Epithelial cell of proximal tubule (primary cell): ENCODE measurements around the gene KAT6B. TPM values are rescaled to one million over a fixed set of nuclear protein-coding genes. Genes with fewer than 3 reads are reported as not detected.
"Not testable (repeated sequence)": the region's sequence is repeated elsewhere in the genome, so short reads cannot be mapped to it uniquely, and the experiment has no call there.

Experiments
- DNase-seq: peaks from one replicate; pipeline ENCODE4 v3.0.0-alpha.2; 2011; ENCODE audit warnings: low read depth
- H3K4me3 ChIP-seq: 2 replicates; pipeline ENCODE4 v1.5.1; 2011; ENCODE audit warnings: low read depth, mild to moderate bottlenecking, low read length
- total RNA-seq: library from RNA; depleted of rRNA; stranded (reverse); fragments of >200 nt; gene quantifications from 2 replicates; pipeline ENCODE4 v1.2.3, GENCODE V29; 2015
- TF ChIP-seq, protein P1 (sequence below): conservative IDR thresholded peaks from 2 replicates; pipeline ENCODE4 v1.5.1; 2012; ENCODE audit warnings: low read depth, mild to moderate bottlenecking, low read length

Gene KAT6B
- total RNA-seq, 1 donor from 2014 or later = 10.1 TPM

DNA sequence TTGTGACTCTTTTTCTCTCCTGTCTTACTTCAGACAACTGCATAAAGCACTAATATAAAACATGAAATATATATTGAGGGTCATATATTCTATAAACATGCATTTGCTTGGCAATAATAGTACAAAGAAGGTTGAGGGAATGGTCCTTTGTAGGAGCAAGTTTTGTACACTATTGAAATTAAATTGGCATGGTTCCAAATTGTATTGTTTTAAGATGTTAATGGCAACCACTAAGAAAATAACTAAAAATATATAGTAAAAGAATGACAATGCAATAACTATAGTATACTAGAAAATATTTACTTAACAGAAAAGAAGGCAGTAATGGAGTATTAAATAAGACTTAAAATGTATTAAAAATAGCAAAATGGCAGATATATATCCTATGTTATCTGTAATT is 33.7 kb upstream of the KAT6B start:
- no peak overlapping the region for H3K4me3 ChIP-seq
- TF ChIP-seq, protein P1, sequence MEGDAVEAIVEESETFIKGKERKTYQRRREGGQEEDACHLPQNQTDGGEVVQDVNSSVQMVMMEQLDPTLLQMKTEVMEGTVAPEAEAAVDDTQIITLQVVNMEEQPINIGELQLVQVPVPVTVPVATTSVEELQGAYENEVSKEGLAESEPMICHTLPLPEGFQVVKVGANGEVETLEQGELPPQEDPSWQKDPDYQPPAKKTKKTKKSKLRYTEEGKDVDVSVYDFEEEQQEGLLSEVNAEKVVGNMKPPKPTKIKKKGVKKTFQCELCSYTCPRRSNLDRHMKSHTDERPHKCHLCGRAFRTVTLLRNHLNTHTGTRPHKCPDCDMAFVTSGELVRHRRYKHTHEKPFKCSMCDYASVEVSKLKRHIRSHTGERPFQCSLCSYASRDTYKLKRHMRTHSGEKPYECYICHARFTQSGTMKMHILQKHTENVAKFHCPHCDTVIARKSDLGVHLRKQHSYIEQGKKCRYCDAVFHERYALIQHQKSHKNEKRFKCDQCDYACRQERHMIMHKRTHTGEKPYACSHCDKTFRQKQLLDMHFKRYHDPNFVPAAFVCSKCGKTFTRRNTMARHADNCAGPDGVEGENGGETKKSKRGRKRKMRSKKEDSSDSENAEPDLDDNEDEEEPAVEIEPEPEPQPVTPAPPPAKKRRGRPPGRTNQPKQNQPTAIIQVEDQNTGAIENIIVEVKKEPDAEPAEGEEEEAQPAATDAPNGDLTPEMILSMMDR = no peak
- no peak for DNase-seq

DNA sequence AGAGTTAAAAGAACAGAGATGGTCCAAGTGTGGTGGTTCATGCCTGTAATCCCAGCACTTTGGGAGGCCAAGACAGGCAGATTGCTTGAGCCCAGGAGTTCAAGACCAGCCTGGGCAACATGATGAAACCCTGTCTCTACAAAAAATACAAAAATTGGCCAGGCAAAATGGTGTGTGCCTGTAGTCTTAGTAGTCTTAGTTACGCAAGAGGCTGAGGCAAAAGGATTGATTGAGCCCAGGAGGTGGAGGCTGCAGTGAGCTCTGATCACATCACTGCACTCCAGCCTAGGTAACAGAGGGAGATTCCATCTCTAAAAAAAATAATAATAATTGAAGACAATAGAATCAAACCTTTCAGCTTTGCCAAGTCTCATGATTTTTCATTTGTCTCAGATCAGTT is 33.2 kb upstream of the KAT6B start:
- H3K4me3 ChIP-seq = not testable (repeated sequence)

DNA sequence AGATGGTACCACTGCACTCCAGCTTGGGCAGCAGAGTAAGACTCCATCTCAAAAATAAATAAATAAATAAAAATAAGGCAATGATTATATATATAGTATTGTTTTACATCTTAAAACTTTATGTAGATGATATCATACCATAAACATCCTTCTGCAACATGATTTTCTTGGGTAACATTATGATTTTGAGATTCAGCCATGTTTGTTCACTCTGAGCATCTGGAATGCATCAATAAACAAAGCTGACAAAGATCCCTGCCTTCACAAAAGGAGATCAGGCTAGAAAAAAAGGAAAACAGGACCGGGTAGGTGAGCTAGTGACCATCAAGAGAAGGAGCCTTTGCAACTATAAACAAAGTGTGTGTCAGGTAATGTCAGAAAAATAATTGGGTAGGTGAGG is 31.9 kb upstream of the KAT6B start:
- TF ChIP-seq, protein P1 = no peak
- H3K4me3 ChIP-seq = no peak overlapping the region
- no peak for DNase-seq

More for the DNA sequence above, 33.2 kb upstream of the KAT6B start:
- not testable (repeated sequence) for DNase-seq

DNA sequence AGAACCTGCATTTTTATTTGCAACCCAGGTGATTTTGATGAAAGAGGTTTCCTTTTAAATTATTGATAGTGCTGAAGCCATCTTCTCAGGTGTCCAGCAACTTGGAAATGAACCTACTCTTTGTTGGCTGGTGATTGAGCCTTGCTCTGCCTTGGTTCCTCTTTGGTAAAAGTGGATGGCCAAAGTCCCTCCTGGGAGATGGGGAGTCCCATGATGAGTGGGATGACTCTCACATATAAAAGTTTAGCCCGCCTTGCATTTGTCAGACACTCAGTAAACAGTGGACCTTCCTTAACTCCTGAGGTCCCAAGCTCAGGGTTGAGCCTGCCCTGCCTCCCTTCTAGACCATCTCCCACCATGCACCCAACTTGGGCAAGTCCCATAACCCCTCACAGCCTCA is 28.9 kb upstream of the KAT6B start:
- no peak for DNase-seq
- no peak overlapping the region for H3K4me3 ChIP-seq
- TF ChIP-seq, protein P1 = no peak

DNA sequence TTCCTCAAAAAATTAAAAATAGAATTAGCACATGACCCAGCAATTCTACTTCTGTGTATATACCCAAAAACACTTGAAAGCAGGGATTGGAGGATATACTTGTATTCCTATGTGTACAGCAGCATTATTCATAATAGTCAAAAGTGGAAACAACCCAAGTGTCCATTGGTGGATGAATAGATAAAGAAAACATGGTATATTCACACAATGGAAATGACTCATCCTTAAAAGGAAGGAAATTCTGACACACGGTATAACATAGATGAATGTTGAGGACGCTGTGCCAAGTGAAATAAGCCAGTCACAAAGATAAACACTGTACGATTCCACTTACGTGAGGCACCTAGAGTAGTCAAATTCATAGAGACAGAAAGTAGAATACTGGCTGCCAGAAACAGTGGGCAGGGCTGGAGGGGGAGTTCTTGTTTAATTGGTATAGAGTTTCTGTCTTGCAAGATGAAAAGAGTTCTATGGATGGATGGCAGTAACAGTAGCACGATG is 26.6 kb upstream of the KAT6B start:
- TF ChIP-seq, protein P1 = no peak
- no peak overlapping the region for H3K4me3 ChIP-seq
- DNase-seq = no peak

DNA sequence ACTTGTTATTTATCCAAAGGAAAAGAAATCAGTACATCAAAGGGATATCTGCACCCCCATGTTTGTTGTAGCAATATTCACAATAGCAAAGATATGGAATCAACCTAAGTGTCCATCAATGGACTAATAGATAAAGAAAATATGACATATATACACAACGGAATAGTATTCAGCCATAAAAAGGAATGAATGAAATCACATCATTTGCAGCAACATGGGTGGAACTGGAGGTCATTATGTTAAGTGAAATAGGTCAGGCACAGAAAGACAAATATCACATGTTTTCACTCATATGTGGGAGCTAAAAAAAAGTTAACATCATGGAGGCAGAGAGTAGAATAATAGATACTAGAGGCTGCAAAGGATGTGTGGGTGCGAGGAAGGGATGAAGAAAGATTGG is 25.0 kb upstream of the KAT6B start:
- TF ChIP-seq, protein P1 = no peak
- no peak for DNase-seq
- no peak overlapping the region for H3K4me3 ChIP-seq

DNA sequence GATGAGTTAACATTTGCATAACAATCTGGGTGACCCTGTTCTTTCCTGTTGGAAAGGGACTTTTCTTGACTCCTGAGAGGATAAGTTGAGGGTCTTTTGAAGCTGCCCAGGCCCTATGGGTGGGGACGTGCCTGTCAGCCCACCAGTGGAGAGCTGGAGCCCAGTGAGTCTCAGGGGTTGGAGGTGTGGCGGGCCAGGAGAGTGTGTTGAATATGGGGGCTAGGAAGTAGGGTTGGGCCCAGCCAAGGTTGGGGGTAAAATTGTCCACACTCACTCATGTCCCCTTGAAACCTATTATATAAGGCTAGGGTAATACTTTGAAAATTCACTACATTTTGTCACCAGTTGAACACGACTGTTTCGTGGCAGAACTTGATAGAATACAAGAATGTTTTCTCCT is 17.9 kb upstream of the KAT6B start:
- no peak for DNase-seq
- no peak overlapping the region for H3K4me3 ChIP-seq
- TF ChIP-seq, protein P1 = no peak
